DOHH2 (cell line): ENCODE data around the gene LRRC1.

Experiments used
- H3F3A ChIP-seq: fragments of 200-600 bp; sonication (generic), shearing (Covaris generic); 2 replicates; pipeline ENCODE4 v1.6.0; 2016; ENCODE audit warnings: antibody characterized with exemption, mild to moderate bottlenecking; ENCODE audit not compliant: control insufficient read depth, insufficient read depth
- H3K27ac ChIP-seq: fragments of 200-600 bp; sonication (generic); 2 replicates; pipeline ENCODE4 v1.5.1; 2014; ENCODE audit warnings: low read depth, mild to moderate bottlenecking, low read length, moderate library complexity
- H3K27me3 ChIP-seq: fragments of 200-600 bp; sonication (generic); 2 replicates; pipeline ENCODE4 v1.6.1; 2014; ENCODE audit warnings: mild to moderate bottlenecking, low read length, mixed read lengths; ENCODE audit not compliant: control insufficient read depth
- H3K36me3 ChIP-seq: fragments of 200-600 bp; sonication (generic); 2 replicates; pipeline ENCODE4 v1.6.1; 2014; ENCODE audit warnings: mild to moderate bottlenecking, low read length, moderate library complexity, mixed read lengths; ENCODE audit not compliant: control insufficient read depth
- H3K4me1 ChIP-seq: fragments of 200-600 bp; sonication (generic); 2 replicates; pipeline ENCODE4 v1.6.1; 2014; ENCODE audit warnings: mild to moderate bottlenecking, low read length, mixed read lengths; ENCODE audit not compliant: control insufficient read depth
- H3K4me2 ChIP-seq: fragments of 200-600 bp; sonication (generic); 2 replicates; pipeline ENCODE4 v1.6.0; 2014; ENCODE audit warnings: mild to moderate bottlenecking, low read length, moderate library complexity
- H3K4me3 ChIP-seq: fragments of 200-600 bp; sonication (generic); 2 replicates; pipeline ENCODE4 v1.5.1; 2014; ENCODE audit warnings: mild to moderate bottlenecking, low read length, mixed read lengths
- H3K79me2 ChIP-seq: fragments of 200-600 bp; sonication (generic); 2 replicates; pipeline ENCODE4 v1.6.1; 2014; ENCODE audit warnings: mild to moderate bottlenecking, low read length, mixed read lengths; ENCODE audit not compliant: control insufficient read depth
- H3K9me2 ChIP-seq: fragments of 200-600 bp; sonication (generic); replicated peaks from 2 replicates; pipeline ENCODE4 v1.6.1; 2014; ENCODE audit warnings: mild to moderate bottlenecking, low read length, mixed read lengths; ENCODE audit not compliant: control insufficient read depth
- H3K9me3 ChIP-seq: fragments of 200-600 bp; sonication (generic); 2 replicates; pipeline ENCODE4 v1.6.1; 2014; ENCODE audit warnings: antibody characterized with exemption, low read length, mixed read lengths; ENCODE audit not compliant: control insufficient read depth, insufficient read depth
- H4K20me1 ChIP-seq: fragments of 200-600 bp; sonication (generic); 2 replicates; pipeline ENCODE4 v1.6.0; 2014; ENCODE audit warnings: low read depth, mild to moderate bottlenecking, antibody characterized with exemption, low read length, moderate library complexity; ENCODE audit not compliant: control insufficient read depth, insufficient read depth
- CTCF ChIP-seq: fragments of 200-600 bp; sonication (generic); IDR thresholded peaks from one replicate; pipeline ENCODE4 v1.5.1; 2014; ENCODE audit warnings: antibody characterized with exemption, mild to moderate bottlenecking, low read depth, low read length; ENCODE audit not compliant: poor library complexity, severe bottlenecking
- EZH2phosphoT487 ChIP-seq: fragments of 200-600 bp; sonication (generic); IDR thresholded peaks from 2 replicates; pipeline ENCODE4 v1.6.1; 2017; ENCODE audit warnings: borderline replicate concordance, mild to moderate bottlenecking, antibody characterized with exemption, low read length, moderate library complexity, mixed read lengths

LRRC1 gene

GRCh38 chr6:53860511-53860910, 65.7 kb downstream of the LRRC1 start:
- H3K27ac ChIP-seq, result no peak overlapping the region
- H3K9me2 ChIP-seq, result no peaks in the 10 kb centered on the region
- TF ChIP-seq EZH2phosphoT487, result no peak
- no peak for TF ChIP-seq CTCF
- no peak overlapping the region for H3K4me2 ChIP-seq
- no peaks in the 10 kb centered on the region for H3K79me2 ChIP-seq
- no peak overlapping the region for H3K4me3 ChIP-seq
- no peaks in the 10 kb centered on the region for H3F3A ChIP-seq
- no peaks in the 10 kb centered on the region for H3K36me3 ChIP-seq
- no peaks in the 10 kb centered on the region for H3K27me3 ChIP-seq
- H3K9me3 ChIP-seq, result no peaks in the 10 kb centered on the region
- H4K20me1 ChIP-seq, result no peaks in the 10 kb centered on the region
- H3K4me1 ChIP-seq, result no peaks in the 10 kb centered on the region

DNA sequence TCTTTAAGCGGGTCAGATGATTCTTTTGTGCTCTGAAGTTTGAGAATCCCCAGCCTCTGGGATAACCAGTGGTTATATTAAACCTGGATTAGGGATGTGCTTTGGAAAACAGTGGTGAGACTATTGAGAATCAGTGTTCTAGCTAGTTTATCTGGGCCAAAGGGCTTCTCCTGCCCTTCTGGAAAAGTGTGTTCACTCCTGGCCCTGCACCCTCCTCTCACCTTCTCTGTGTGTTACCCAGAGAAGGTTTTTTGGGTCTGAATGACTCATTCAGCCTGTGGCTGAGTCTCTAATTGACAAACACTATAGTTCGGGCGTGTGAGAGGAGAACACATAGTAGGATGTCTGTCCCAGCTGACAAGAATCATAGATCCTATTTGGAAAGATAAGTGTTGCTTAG, 66.7 kb downstream of the LRRC1 start:
- Histone ChIP-seq H3K4me2 (no peak overlapping the region), H3K27me3 (no peaks in the 10 kb centered on the region), H3F3A (no peaks in the 10 kb centered on the region), H3K9me3 (no peaks in the 10 kb centered on the region), H3K9me2 (no peaks in the 10 kb centered on the region), H3K27ac (no peak overlapping the region), H3K79me2 (no peaks in the 10 kb centered on the region), H3K36me3 (no peaks in the 10 kb centered on the region), H3K4me3 (no peak overlapping the region), H3K4me1 (no peaks in the 10 kb centered on the region), H4K20me1 (no peaks in the 10 kb centered on the region)
- TF ChIP-seq CTCF (no peak), EZH2phosphoT487 (no peak)

DNA sequence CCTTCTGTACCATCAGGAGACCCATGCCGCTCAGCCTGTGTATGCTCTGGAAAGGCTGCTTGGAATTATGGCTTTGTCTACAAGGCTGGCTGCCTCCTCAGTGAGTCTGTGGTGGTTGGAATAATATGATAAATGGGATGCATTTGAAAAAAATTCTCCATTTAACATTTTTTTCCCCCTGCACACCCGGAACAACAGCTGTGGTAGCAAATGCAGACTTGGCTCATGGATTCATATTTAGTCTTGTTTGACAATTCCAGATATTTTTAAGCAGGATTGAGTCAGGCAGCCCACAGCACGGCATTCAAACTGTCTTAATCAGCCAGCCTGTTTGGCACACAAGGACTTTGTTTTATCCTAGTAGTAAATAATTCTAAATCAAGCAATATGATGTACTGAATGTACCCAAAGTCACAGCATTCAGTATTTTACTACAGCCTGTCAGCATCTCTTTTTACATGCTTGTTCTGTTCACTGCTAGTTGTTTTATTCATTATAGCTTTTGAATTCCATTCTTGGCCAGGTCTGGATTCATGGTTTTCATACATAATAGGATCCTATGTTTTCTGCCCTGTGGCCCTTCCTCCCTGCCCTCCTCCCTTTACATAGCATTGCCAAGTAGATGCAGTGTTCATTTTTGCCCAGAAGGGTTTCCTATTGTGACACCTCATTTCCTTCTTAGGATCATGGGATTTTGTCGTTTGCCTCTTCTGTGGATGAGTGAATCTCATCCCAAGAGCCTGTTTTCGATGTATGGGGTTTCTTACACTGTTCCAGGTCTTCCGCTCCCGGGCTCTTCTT, 68.1 kb downstream of the LRRC1 start:
- Histone ChIP-seq H3K27ac (no peak overlapping the region), H3K9me3 (no peaks in the 10 kb centered on the region), H3K36me3 (no peaks in the 10 kb centered on the region), H3K4me2 (no peak overlapping the region), H4K20me1 (no peaks in the 10 kb centered on the region), H3K4me1 (no peaks in the 10 kb centered on the region), H3K9me2 (no peaks in the 10 kb centered on the region), H3K4me3 (no peak overlapping the region), H3K79me2 (no peaks in the 10 kb centered on the region), H3F3A (no peaks in the 10 kb centered on the region), H3K27me3 (no peaks in the 10 kb centered on the region)
- TF ChIP-seq EZH2phosphoT487, result no peak
- TF ChIP-seq CTCF, result no peak
